Muscle of leg (tissue), 11 donors: ENCODE measurements around the gene PLA2G12A. TPM values are rescaled to one million over a fixed set of nuclear protein-coding genes. Genes with fewer than 3 reads are reported as not detected.

Source experiments
- DNase-seq: peaks from one replicate; pipeline ENCODE4 v3.0.0; 2013
- H3K27ac ChIP-seq: one replicate; pipeline ENCODE4 v1.5.1; 2013; ENCODE audit warnings: mild to moderate bottlenecking, low read length, control low read depth
- H3K27me3 ChIP-seq: one replicate; pipeline ENCODE4 v1.6.1; 2013; ENCODE audit warnings: low read length; ENCODE audit not compliant: control insufficient read depth, insufficient read depth
- H3K36me3 ChIP-seq: one replicate; pipeline ENCODE4 v1.6.1; 2013; ENCODE audit warnings: low read length; ENCODE audit not compliant: control insufficient read depth, insufficient read depth
- H3K4me1 ChIP-seq: one replicate; pipeline ENCODE4 v1.6.1; 2013; ENCODE audit warnings: low read length; ENCODE audit not compliant: control insufficient read depth, insufficient read depth
- H3K4me3 ChIP-seq: one replicate; pipeline ENCODE4 v1.5.1; 2013; ENCODE audit warnings: low read length, control low read depth
- H3K9me3 ChIP-seq: replicated peaks from 2 replicates; pipeline ENCODE4 v1.6.1; 2013; ENCODE audit warnings: low read depth, low read length; ENCODE audit not compliant: control insufficient read depth
- WGBS: methylation state at CpG from one replicate; pipeline ENCODE4 v1.1.5; 2013; ENCODE audit warnings: missing lambda C conversion rate; ENCODE audit not compliant: insufficient coverage; 5-methylcytosine and 5-hydroxymethylcytosine counted together
- polyA plus RNA-seq, 8 donors: library from polyadenylated mRNA; unstranded; fragments of 120-200 nt; gene quantifications; one replicate each; pipeline versions ENCODE4 v1.2.1 to v1.2.3, GENCODE V29; 2013; ENCODE audit warnings: inconsistent platforms in 1 of 8, low replicate concordance in 1 of 8; ENCODE audit not compliant: insufficient read length in 8 of 8, insufficient read depth in 1 of 8
- total RNA-seq: library from RNA; stranded (reverse); fragments of 120-200 nt; gene quantifications from one replicate; pipeline ENCODE4 v1.2.4, GENCODE V29; 2013

Gene PLA2G12A
- total and polyA plus RNA-seq, 9 donors: 9.8 to 17.3 (median 13.5) TPM

GRCh38 chr4:109665783-109666485, 63.9 kb downstream of the PLA2G12A start:
- peak; percentile 3 for DNase-seq
- H3K4me1 ChIP-seq: no peaks in the 10 kb centered on the region
- H3K27me3 ChIP-seq: no peaks in the 10 kb centered on the region
- no peaks in the 10 kb centered on the region for H3K9me3 ChIP-seq
- WGBS: 81% methylated on average over 3 of the region's 5 CpGs
- no peaks in the 10 kb centered on the region for H3K36me3 ChIP-seq
- no peak overlapping the region for H3K4me3 ChIP-seq
- no peak overlapping the region for H3K27ac ChIP-seq

DNA sequence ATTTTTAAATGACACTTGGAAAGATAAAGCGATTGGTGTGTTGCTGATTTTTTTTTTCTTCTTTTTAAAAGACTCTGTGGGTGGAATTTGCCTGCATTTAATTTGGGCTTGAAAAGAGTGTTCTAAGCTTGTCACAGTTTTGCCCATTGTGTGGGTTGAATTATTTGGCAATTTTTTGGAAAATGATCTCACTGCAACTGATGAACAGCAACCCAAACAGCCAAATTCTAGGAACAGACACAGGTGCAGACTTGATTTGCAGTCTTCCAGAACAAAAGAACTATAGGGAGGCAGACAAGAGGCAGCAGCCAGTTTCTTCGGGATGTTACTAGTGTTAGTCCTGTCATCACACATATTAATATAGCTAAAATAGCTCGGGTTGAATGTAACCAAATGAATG, 67.1 kb downstream of the PLA2G12A start:
- Histone ChIP-seq H3K9me3 (no peaks in the 10 kb centered on the region), H3K27ac (no peak overlapping the region), H3K4me3 (no peak overlapping the region), H3K4me1 (no peaks in the 10 kb centered on the region), H3K36me3 (no peaks in the 10 kb centered on the region), H3K27me3 (no peaks in the 10 kb centered on the region)
- no peak for DNase-seq
- no CpG with 5 or more reads among the region's 3 CpGs for WGBS

GRCh38 chr4:109662116-109662515, 67.8 kb downstream of the PLA2G12A start:
- no peaks in the 10 kb centered on the region for H3K4me1 ChIP-seq
- no peaks in the 10 kb centered on the region for H3K27me3 ChIP-seq
- DNase-seq: no peak
- no peak overlapping the region for H3K27ac ChIP-seq
- no peaks in the 10 kb centered on the region for H3K36me3 ChIP-seq
- H3K9me3 ChIP-seq: no peaks in the 10 kb centered on the region
- no peak overlapping the region for H3K4me3 ChIP-seq
- WGBS: no CpG with 5 or more reads among the region's 2 CpGs

Other genes with a start within 250 kb of the PLA2G12A start
- 10.7 TPM for gene MCUB, start 169.8 kb downstream of the PLA2G12A start, total RNA-seq
- 10 to 100 TPM in 1 of 8 donors, 1 to 10 TPM in 7; 7.4 to 10.8 (median 8.9) TPM for gene MCUB, start 169.8 kb downstream of the PLA2G12A start, polyA plus RNA-seq
- gene CASP6, start 26.6 kb downstream of the PLA2G12A start, total RNA-seq: 13.1 TPM
- gene CASP6, start 26.6 kb downstream of the PLA2G12A start, polyA plus RNA-seq: 10 to 100 TPM; 12.4 to 21.3 (median 16.5) TPM
- gene CFI, start 71.9 kb upstream of the PLA2G12A start, total RNA-seq: 7.8 TPM
- 10 to 100 TPM in 1 of 8 donors, 1 to 10 TPM in 7; 3.8 to 15.5 (median 6.3) TPM for gene CFI, start 71.9 kb upstream of the PLA2G12A start, polyA plus RNA-seq
- 3.9 TPM for gene GAR1, start 85.7 kb upstream of the PLA2G12A start, total RNA-seq
- gene GAR1, start 85.7 kb upstream of the PLA2G12A start, polyA plus RNA-seq: 10 to 100 TPM; 23.8 to 43.9 (median 35.7) TPM
- 0.18 TPM for gene RRH, start 97.9 kb upstream of the PLA2G12A start, total RNA-seq
- under 1 TPM; 0.11 to 0.36 (median 0.24) TPM for gene RRH, start 97.9 kb upstream of the PLA2G12A start, polyA plus RNA-seq
- 0.09 TPM for gene LRIT3, start 118.0 kb upstream of the PLA2G12A start, total RNA-seq
- under 1 TPM; 0.09 to 0.76 (median 0.26) TPM for gene LRIT3, start 118.0 kb upstream of the PLA2G12A start, polyA plus RNA-seq
- 9.4 TPM for gene EGF, start 182.8 kb upstream of the PLA2G12A start, total RNA-seq
- gene EGF, start 182.8 kb upstream of the PLA2G12A start, polyA plus RNA-seq: 10 to 100 TPM in 2 of 8 donors, 1 to 10 TPM in 6; 1.9 to 13.7 (median 5.9) TPM